HUES48 (cell line): ENCODE data around the gene PLXNA3.

Source experiments
- H3K27ac ChIP-seq: one replicate; pipeline ENCODE4 v1.7.0; 2013; ENCODE audit warnings: low read depth, low read length, inconsistent platforms
- H3K27me3 ChIP-seq: 2 replicates; pipeline ENCODE4 v1.6.1; 2013; ENCODE audit warnings: mild to moderate bottlenecking, low read length; ENCODE audit not compliant: control insufficient read depth, insufficient read depth
- H3K36me3 ChIP-seq: 2 replicates; pipeline ENCODE4 v1.6.1; 2013; ENCODE audit warnings: low read length; ENCODE audit not compliant: control insufficient read depth, insufficient read depth
- H3K4me1 ChIP-seq: 2 replicates; pipeline ENCODE4 v1.6.1; 2013; ENCODE audit warnings: mild to moderate bottlenecking, low read length; ENCODE audit not compliant: control insufficient read depth, insufficient read depth
- H3K4me3 ChIP-seq: 2 replicates; pipeline ENCODE4 v1.5.1; 2013; ENCODE audit warnings: mild to moderate bottlenecking, low read depth, low read length
- H3K9ac ChIP-seq: 2 replicates; pipeline ENCODE4 v1.6.1; 2013; ENCODE audit warnings: mild to moderate bottlenecking, low read depth, low read length, moderate library complexity
- H3K9me3 ChIP-seq: 2 replicates; pipeline ENCODE4 v1.6.1; 2013; ENCODE audit warnings: low read length; ENCODE audit not compliant: control insufficient read depth, insufficient read depth

The PLXNA3 gene

GRCh38 chrX:154426916-154427770 is 30.9 kb upstream of the PLXNA3 start:
- Histone ChIP-seq H3K4me3 (no peak overlapping the region), H3K9ac (no peak overlapping the region), H3K27me3 (no peaks in the 10 kb centered on the region), H3K4me1 (peaks cover 3% of the 10 kb centered on the region; the same call in 1 of the 2 replicates), H3K27ac (no peak overlapping the region), H3K36me3 (0 out of 2 replicates have a peak, but pooled peaks cover 5% of the 10 kb centered on the region), H3K9me3 (peaks cover 23% of the 10 kb centered on the region)

- Histone ChIP-seq H3K9ac (no peak within 1 kb of the TSS; the same call in 1 of the 2 replicates), H3K9me3 (peaks cover 32% of the 10 kb centered on the region), H3K36me3 (peaks cover 13% of the 10 kb centered on the region; the same call in 1 of the 2 replicates), H3K4me3 (peak within 1 kb of the TSS; percentile 71), H3K4me1 (peaks cover 3% of the 10 kb centered on the region; the same call in 1 of the 2 replicates), H3K27ac (peak within 1 kb of the TSS; percentile 20), H3K27me3 (no peaks in the 10 kb centered on the region)
Measured at GRCh38 chrX:154428176-154429171, 29.6 kb upstream of the PLXNA3 start, which contains the start of gene ATP6AP1. Gene ATP6AP1 (plus strand): TSS chrX:154428677. CDS start chrX:154428693, 16 bp downstream.

GRCh38 chrX:154429711-154430110 is 28.4 kb upstream of the PLXNA3 start:
- H3K27ac ChIP-seq: no peak overlapping the region
- peaks cover 36% of the 10 kb centered on the region for H3K9me3 ChIP-seq
- no peaks in the 10 kb centered on the region for H3K27me3 ChIP-seq
- peak overlapping the region; percentile 71 for H3K4me3 ChIP-seq
- H3K36me3 ChIP-seq: peaks cover 23% of the 10 kb centered on the region
- no peak overlapping the region for H3K9ac ChIP-seq
- H3K4me1 ChIP-seq: peaks cover 3% of the 10 kb centered on the region; the same call in 1 of the 2 replicates

DNA sequence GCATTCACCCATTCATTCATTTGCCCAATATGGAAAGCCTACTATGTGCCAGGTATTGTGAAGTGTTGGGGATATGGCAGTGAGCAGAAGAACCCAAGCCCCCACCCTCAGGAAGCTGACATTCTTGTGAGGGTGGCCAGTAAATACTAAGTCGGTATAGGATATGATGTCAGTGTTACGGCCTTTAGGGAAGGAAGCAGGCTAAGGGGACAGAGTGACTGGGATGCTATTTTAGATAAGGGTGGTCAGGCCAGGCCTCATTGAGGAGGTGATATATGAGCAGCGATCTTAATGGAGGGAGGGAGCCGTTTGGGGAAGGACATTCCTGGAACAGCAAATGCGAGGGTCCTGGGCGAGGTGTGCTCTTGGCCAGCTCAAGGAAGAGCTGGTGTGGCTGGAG is 27.6 kb upstream of the PLXNA3 start:
- Histone ChIP-seq H3K27me3 (no peaks in the 10 kb centered on the region), H3K4me3 (no peak overlapping the region), H3K9me3 (peaks cover 37% of the 10 kb centered on the region), H3K4me1 (peaks cover 3% of the 10 kb centered on the region; the same call in 1 of the 2 replicates), H3K27ac (no peak overlapping the region), H3K36me3 (peaks cover 29% of the 10 kb centered on the region), H3K9ac (no peak overlapping the region)

- Histone ChIP-seq H3K27me3 (no peaks in the 10 kb centered on the region), H3K9ac (no peak overlapping the region), H3K4me1 (peaks cover 3% of the 10 kb centered on the region; the same call in 1 of the 2 replicates), H3K27ac (no peak overlapping the region), H3K9me3 (peaks cover 37% of the 10 kb centered on the region), H3K4me3 (no peak overlapping the region), H3K36me3 (peaks cover 29% of the 10 kb centered on the region)
Measured at GRCh38 chrX:154430916-154431315, 27.2 kb upstream of the PLXNA3 start.

GRCh38 chrX:154431341-154431740 is 26.7 kb upstream of the PLXNA3 start:
- no peak overlapping the region for H3K4me3 ChIP-seq
- no peak overlapping the region for H3K9ac ChIP-seq
- no peaks in the 10 kb centered on the region for H3K27me3 ChIP-seq
- peaks cover 29% of the 10 kb centered on the region for H3K36me3 ChIP-seq
- H3K4me1 ChIP-seq: peaks cover 3% of the 10 kb centered on the region; the same call in 1 of the 2 replicates
- no peak overlapping the region for H3K27ac ChIP-seq
- peaks cover 37% of the 10 kb centered on the region for H3K9me3 ChIP-seq

- Histone ChIP-seq H3K4me1 (peaks cover 3% of the 10 kb centered on the region; the same call in 1 of the 2 replicates), H3K27me3 (no peaks in the 10 kb centered on the region), H3K36me3 (peaks cover 29% of the 10 kb centered on the region), H3K9ac (no peak overlapping the region), H3K27ac (no peak overlapping the region), H3K4me3 (no peak overlapping the region), H3K9me3 (peaks cover 37% of the 10 kb centered on the region)
Measured at GRCh38 chrX:154432210-154432609, 25.9 kb upstream of the PLXNA3 start.

DNA sequence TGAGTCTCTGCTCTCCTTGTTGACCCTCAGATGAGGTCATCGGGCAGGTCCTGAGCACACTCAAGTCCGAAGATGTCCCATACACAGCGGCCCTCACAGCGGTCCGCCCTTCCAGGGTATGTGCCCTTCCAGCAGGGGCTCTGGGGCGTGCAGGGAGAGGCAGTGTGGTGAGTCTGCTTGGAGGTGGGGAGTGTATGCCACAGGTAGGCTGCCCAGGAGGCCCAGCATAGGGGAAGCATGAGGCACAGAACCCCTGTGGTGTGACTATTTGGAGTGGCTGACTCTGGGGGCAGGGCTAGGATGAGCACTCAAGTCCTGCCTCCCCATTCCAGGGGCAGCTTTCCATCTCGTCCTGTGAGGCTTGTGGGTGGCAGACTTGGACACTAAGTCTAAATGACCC is 24.5 kb upstream of the PLXNA3 start:
- Histone ChIP-seq H3K27ac (no peak overlapping the region), H3K36me3 (peaks cover 33% of the 10 kb centered on the region), H3K4me1 (peaks cover 3% of the 10 kb centered on the region; the same call in 1 of the 2 replicates)

GRCh38 chrX:154434394-154435168 is 23.5 kb upstream of the PLXNA3 start:
- H3K36me3 ChIP-seq: peaks cover 39% of the 10 kb centered on the region
- H3K9me3 ChIP-seq: peaks cover 45% of the 10 kb centered on the region

More for the DNA sequence above, 24.5 kb upstream of the PLXNA3 start:
- Histone ChIP-seq H3K9ac (no peak overlapping the region), H3K27me3 (no peaks in the 10 kb centered on the region), H3K9me3 (peaks cover 44% of the 10 kb centered on the region), H3K4me3 (no peak overlapping the region)

GRCh38 chrX:154435171-154435733 is 22.8 kb upstream of the PLXNA3 start:
- peaks cover 45% of the 10 kb centered on the region for H3K36me3 ChIP-seq

More at GRCh38 chrX:154434394-154435168, 23.5 kb upstream of the PLXNA3 start:
- Histone ChIP-seq H3K4me3 (no peak overlapping the region), H3K9ac (no peak overlapping the region), H3K27me3 (no peaks in the 10 kb centered on the region), H3K27ac (no peak overlapping the region), H3K4me1 (no peaks in the 10 kb centered on the region)

More at GRCh38 chrX:154435171-154435733, 22.8 kb upstream of the PLXNA3 start:
- no peaks in the 10 kb centered on the region for H3K4me1 ChIP-seq
- no peaks in the 10 kb centered on the region for H3K27me3 ChIP-seq
- H3K9ac ChIP-seq: no peak overlapping the region
- no peak overlapping the region for H3K27ac ChIP-seq
- no peak overlapping the region for H3K4me3 ChIP-seq
- H3K9me3 ChIP-seq: peaks cover 47% of the 10 kb centered on the region
